Rectal smooth muscle tissue (tissue), 1 donor: ENCODE results near the gene FBXL14.
"Not testable (repeated sequence)": the region's sequence is repeated elsewhere in the genome, so short reads cannot be mapped to it uniquely, and the experiment has no call there.

Experiments
- H3K27ac ChIP-seq: one replicate; pipeline ENCODE4 v1.7.0; 2013; ENCODE audit warnings: low read depth, low read length, inconsistent platforms
- H3K27me3 ChIP-seq: one replicate; pipeline ENCODE4 v1.7.0; 2013; ENCODE audit warnings: low read length; ENCODE audit not compliant: control insufficient read depth, insufficient read depth
- H3K36me3 ChIP-seq: one replicate; pipeline ENCODE4 v1.7.0; 2013; ENCODE audit warnings: low read length; ENCODE audit not compliant: control insufficient read depth, insufficient read depth
- H3K4me1 ChIP-seq: one replicate; pipeline ENCODE4 v1.7.0; 2013; ENCODE audit warnings: low read length; ENCODE audit not compliant: control insufficient read depth, insufficient read depth
- H3K4me3 ChIP-seq: one replicate; pipeline ENCODE4 v1.7.0; 2013; ENCODE audit warnings: low read length
- H3K9ac ChIP-seq: one replicate; pipeline ENCODE4 v1.7.0; 2013; ENCODE audit warnings: low read length

The FBXL14 gene

GRCh38 chr12:1614360-1614759 lies 20.0 kb upstream of the FBXL14 start:
- no peak overlapping the region for H3K9ac ChIP-seq
- no peaks in the 10 kb centered on the region for H3K36me3 ChIP-seq
- no peaks in the 10 kb centered on the region for H3K27me3 ChIP-seq
- no peak overlapping the region for H3K27ac ChIP-seq
- H3K4me3 ChIP-seq: no peak overlapping the region
- H3K4me1 ChIP-seq: peaks cover 2% of the 10 kb centered on the region

DNA sequence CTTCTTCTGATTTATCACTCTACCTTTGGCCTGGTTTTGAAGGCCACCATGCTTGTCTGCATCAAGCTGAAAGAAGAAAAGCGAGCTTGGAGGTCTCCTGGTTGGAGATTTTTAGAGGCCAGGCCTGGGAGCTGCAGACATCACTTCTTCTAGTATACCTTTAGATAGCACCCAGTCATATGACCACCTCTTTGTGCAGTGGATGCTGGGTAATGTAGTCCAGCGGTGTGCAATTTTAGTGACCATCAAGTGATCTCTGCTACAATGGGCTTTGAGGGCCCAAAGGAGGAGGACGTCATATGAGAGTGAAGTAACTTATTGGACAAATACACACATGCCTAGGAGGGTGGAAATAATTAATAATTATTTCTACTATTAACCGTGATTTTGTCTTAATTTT lies 19.5 kb upstream of the FBXL14 start:
- no peaks in the 10 kb centered on the region for H3K36me3 ChIP-seq
- H3K27ac ChIP-seq: no peak overlapping the region
- no peak overlapping the region for H3K9ac ChIP-seq

GRCh38 chr12:1611803-1612572 lies 17.6 kb upstream of the FBXL14 start:
- peaks cover 2% of the 10 kb centered on the region for H3K4me1 ChIP-seq
- H3K27me3 ChIP-seq: no peaks in the 10 kb centered on the region
- H3K27ac ChIP-seq: peak overlapping the region; percentile 30
- H3K9ac ChIP-seq: no peak overlapping the region
- H3K36me3 ChIP-seq: no peaks in the 10 kb centered on the region
- H3K4me3 ChIP-seq: no peak overlapping the region

More for the DNA sequence above, 19.5 kb upstream of the FBXL14 start:
- Histone ChIP-seq H3K4me1 (peaks cover 2% of the 10 kb centered on the region), H3K27me3 (no peaks in the 10 kb centered on the region), H3K4me3 (no peak overlapping the region)

- H3K4me3 ChIP-seq: no peak overlapping the region
- H3K9ac ChIP-seq: no peak overlapping the region
- no peaks in the 10 kb centered on the region for H3K36me3 ChIP-seq
- no peak overlapping the region for H3K27ac ChIP-seq
- peaks cover 10% of the 10 kb centered on the region for H3K4me1 ChIP-seq
- no peaks in the 10 kb centered on the region for H3K27me3 ChIP-seq
Observed at GRCh38 chr12:1610072-1610643, 15.8 kb upstream of the FBXL14 start.

- Histone ChIP-seq H3K36me3 (no peaks in the 10 kb centered on the region), H3K4me1 (peaks cover 10% of the 10 kb centered on the region), H3K4me3 (no peak overlapping the region), H3K27me3 (no peaks in the 10 kb centered on the region), H3K9ac (no peak overlapping the region), H3K27ac (peak overlapping the region; percentile 50)
Observed at GRCh38 chr12:1608713-1609119, 14.3 kb upstream of the FBXL14 start.

GRCh38 chr12:1607940-1608712 lies 13.7 kb upstream of the FBXL14 start:
- H3K9ac ChIP-seq: no peak overlapping the region
- H3K4me1 ChIP-seq: peaks cover 10% of the 10 kb centered on the region
- H3K4me3 ChIP-seq: no peak overlapping the region
- peak overlapping the region; percentile 50 for H3K27ac ChIP-seq
- no peaks in the 10 kb centered on the region for H3K36me3 ChIP-seq
- H3K27me3 ChIP-seq: no peaks in the 10 kb centered on the region

DNA sequence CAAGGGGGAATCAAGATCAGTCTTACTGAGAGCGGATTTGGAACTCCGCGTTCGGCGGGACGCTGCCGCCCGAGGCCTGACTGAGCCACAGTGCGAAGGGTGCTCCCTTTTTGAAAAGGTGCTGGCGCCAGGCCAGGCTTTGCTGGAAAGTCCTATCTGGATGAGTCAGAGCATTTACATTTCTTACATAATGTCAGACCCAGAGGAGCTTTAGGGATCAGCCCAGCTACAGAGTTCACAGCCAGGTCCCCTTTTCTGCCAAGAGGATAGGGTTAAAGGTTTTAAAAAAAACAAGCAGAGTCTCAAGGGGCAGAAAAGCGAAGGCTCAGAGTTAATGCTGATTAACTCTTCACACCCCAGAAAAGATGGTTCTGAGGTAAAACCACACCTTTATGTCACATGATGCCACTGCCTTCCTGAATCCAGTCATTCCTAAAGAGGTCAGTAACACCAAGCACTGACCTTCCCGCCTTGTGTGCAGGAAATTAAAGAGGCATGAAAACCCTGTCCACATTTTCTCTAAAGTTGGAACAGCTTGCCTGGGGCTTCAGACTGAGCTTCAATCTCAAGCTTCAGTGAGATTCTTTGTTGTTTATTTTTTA lies 11.7 kb upstream of the FBXL14 start:
- no peaks in the 10 kb centered on the region for H3K36me3 ChIP-seq
- H3K27me3 ChIP-seq: no peaks in the 10 kb centered on the region
- peak overlapping the region; percentile 76 for H3K4me3 ChIP-seq
- H3K4me1 ChIP-seq: peaks cover 8% of the 10 kb centered on the region
- peak overlapping the region; percentile 68 for H3K9ac ChIP-seq
- H3K27ac ChIP-seq: peak overlapping the region; percentile 96

GRCh38 chr12:1605129-1606020 lies 11.0 kb upstream of the FBXL14 start:
- peak overlapping the region; percentile 68 for H3K9ac ChIP-seq
- H3K27me3 ChIP-seq: no peaks in the 10 kb centered on the region
- peaks cover 8% of the 10 kb centered on the region for H3K4me1 ChIP-seq
- peak overlapping the region; percentile 76 for H3K4me3 ChIP-seq
- H3K27ac ChIP-seq: peak overlapping the region; percentile 96
- no peaks in the 10 kb centered on the region for H3K36me3 ChIP-seq

GRCh38 chr12:1604464-1604863 lies 10.1 kb upstream of the FBXL14 start:
- H3K36me3 ChIP-seq: no peaks in the 10 kb centered on the region
- H3K27me3 ChIP-seq: no peaks in the 10 kb centered on the region
- peaks cover 8% of the 10 kb centered on the region for H3K4me1 ChIP-seq
- no peak overlapping the region for H3K9ac ChIP-seq
- H3K4me3 ChIP-seq: no peak overlapping the region
- H3K27ac ChIP-seq: peak overlapping the region; percentile 96

GRCh38 chr12:1603269-1603993 lies 9.1 kb upstream of the FBXL14 start:
- H3K4me3 ChIP-seq: no peak overlapping the region
- no peak overlapping the region for H3K9ac ChIP-seq
- no peak overlapping the region for H3K27ac ChIP-seq
- H3K36me3 ChIP-seq: no peaks in the 10 kb centered on the region
- peaks cover 8% of the 10 kb centered on the region for H3K4me1 ChIP-seq
- H3K27me3 ChIP-seq: no peaks in the 10 kb centered on the region

GRCh38 chr12:1602706-1603105 lies 8.3 kb upstream of the FBXL14 start:
- not testable (repeated sequence) for H3K4me3 ChIP-seq, H3K4me1 ChIP-seq, H3K36me3 ChIP-seq, H3K27ac ChIP-seq, H3K27me3 ChIP-seq, H3K9ac ChIP-seq
